ENCODE data around the gene CLCA1.

CLCA1 gene

GRCh38 chr1:86504137-86504479 lies 35.4 kb downstream of the CLCA1 start:
- DNase-seq = no peak

- no peak for DNase-seq
These were observed 36.3 kb downstream of the CLCA1 start for GRCh38 chr1:86504895-86505563.

- no peak for DNase-seq
These were observed 36.8 kb downstream of the CLCA1 start for GRCh38 chr1:86505564-86505902.

- no peak for DNase-seq
These were observed 39.3 kb downstream of the CLCA1 start for GRCh38 chr1:86507935-86508582.

- DNase-seq = no peak
These were observed 39.8 kb downstream of the CLCA1 start for GRCh38 chr1:86508583-86508969.

- DNase-seq = no peak
These were observed 46.9 kb downstream of the CLCA1 start for GRCh38 chr1:86515597-86515996.

GRCh38 chr1:86516335-86516734 lies 47.6 kb downstream of the CLCA1 start:
- no peak for DNase-seq

GRCh38 chr1:86517336-86517735 lies 48.6 kb downstream of the CLCA1 start:
- DNase-seq = no peak

GRCh38 chr1:86520789-86521521 lies 52.2 kb downstream of the CLCA1 start:
- DNase-seq = no peak

GRCh38 chr1:86521522-86521891 lies 52.8 kb downstream of the CLCA1 start:
- no peak for DNase-seq

- no peak for DNase-seq
These were observed 53.5 kb downstream of the CLCA1 start for GRCh38 chr1:86522240-86522639.

GRCh38 chr1:86523670-86524354 lies 55.1 kb downstream of the CLCA1 start:
- DNase-seq = no peak

GRCh38 chr1:86527306-86527705 lies 58.6 kb downstream of the CLCA1 start:
- no peak for DNase-seq

- DNase-seq = no peak
These were observed 61.6 kb downstream of the CLCA1 start for GRCh38 chr1:86530211-86530845.

- no peak for DNase-seq
These were observed 69.4 kb downstream of the CLCA1 start for GRCh38 chr1:86537928-86538695.

GRCh38 chr1:86538775-86539174 lies 70.0 kb downstream of the CLCA1 start:
- no peak for DNase-seq

GRCh38 chr1:86541859-86542258 lies 73.1 kb downstream of the CLCA1 start:
- DNase-seq = no peak

- DNase-seq = no peak
These were observed 73.9 kb downstream of the CLCA1 start for GRCh38 chr1:86542631-86543030.

- no peak for DNase-seq
These were observed 78.1 kb downstream of the CLCA1 start, which contains the start of gene CLCA4 for GRCh38 chr1:86546787-86547221. CLCA4 (plus strand) TSS chr1:86547078; CDS start chr1:86547120, 42 bp downstream.

GRCh38 chr1:86548839-86549238 lies 80.1 kb downstream of the CLCA1 start:
- DNase-seq = no peak
